GM19238 (cell line): ENCODE data around the gene DDA1.

Experiments used
- DNase-seq: peaks from one replicate; pipeline ENCODE4 v3.0.0; 2011; ENCODE audit warnings: low spot score; ENCODE audit not compliant: insufficient read length

Gene DDA1

DNA sequence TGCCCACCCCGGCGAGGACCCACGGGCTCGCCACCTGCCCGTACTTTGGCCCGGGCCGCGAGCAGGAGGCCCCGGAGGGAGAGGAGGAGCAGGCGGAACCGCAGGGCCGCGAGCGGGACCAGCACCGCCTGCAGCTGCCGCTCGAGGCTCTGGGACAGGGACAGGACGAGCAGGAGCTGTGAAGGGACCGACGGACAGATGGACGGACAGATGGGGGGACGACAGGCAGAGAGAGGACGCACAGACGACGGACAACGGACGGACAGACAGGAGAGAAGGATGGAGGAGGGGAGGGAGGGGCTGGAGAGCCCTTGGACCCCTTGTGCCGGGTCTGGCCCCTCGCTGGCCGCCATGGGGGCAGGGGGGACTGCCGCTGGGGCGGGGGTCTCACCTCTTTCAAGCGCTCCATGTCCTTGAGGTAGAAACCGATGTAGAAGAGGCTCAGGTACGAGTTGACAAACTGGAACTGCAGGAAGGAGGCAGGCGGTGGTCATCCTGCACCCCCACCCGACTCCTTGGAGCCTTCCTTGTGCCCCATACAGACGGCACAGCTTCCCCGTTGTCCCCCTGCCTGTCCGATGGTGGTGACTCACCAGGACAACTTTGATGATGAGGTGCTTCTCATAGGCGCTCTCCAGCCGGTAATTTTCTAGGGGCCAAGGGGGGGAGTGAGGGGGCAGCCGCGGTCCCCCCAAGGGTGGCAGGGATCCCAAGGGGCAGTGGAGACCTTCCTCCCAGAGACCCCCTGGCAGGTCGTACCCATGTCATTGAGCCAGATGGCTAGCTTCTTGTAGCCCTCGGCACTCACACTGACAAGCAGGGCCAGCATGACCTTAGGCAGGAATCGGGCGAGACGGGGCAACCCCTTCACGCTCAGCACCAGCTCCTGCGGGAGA, 20.3 kb downstream of the DDA1 start:
- no peak for DNase-seq

DNA sequence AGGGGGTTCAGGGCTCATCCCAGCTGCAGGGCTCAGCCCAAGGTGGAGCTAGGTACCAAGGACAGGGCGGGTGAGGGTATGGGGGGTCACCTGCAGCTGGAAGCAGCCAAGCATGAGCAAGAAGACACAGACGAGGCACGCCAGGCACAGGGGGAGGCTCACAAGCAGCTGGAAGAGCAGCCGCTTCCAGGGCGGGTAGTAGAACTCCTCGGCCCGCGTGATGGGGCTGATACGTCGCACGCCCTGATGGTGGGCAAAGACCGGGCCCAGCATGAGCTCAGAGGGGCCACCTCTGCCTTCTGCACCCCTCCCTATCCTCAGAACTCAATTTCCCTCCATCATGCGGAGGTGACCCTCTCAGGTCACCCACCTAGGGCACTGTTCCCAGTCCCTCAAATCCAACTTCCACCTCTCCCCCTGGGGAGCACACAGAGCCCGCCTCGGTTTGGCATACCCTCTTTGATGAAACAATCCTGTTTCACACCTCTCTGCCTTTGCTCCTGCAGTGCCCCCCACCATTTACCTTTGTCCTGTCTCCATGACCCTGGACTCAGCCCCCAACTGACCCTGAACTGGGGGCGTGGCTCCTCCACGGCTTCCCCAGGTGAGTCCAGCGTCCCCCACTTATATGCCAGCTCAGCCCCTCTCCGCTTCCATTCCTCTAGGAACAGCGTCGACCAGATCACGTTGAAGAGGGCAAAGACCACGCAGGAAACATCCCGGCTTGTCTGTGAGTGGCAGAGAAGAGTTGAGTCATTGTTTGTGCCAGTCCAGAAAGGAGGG, 21.1 kb downstream of the DDA1 start:
- DNase-seq = no peak

DNA sequence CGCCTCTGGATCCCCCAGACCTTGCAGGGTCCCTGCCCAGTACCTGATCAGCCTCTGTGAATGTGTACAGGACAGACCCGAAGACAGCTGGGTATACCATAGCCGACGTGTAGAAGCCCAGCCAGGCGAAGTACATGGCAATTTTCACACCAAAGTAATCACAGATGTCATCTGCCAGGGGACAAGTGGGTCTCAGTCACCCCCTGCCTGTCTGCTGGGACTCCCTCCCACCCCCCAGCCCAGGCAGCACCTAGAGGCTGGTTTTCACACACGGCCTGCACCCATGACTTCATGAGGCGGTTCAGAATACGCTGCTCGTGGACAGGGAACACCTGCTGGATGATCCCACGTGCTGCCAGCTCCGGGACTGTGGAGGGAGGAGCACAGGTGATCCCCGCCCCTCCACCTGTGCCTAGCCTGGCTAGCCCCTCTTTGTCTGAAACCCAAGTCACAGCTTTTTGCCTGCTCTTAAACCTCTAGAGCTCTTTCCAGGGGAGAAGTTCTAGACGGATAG, 21.7 kb downstream of the DDA1 start:
- DNase-seq = no peak

DNA sequence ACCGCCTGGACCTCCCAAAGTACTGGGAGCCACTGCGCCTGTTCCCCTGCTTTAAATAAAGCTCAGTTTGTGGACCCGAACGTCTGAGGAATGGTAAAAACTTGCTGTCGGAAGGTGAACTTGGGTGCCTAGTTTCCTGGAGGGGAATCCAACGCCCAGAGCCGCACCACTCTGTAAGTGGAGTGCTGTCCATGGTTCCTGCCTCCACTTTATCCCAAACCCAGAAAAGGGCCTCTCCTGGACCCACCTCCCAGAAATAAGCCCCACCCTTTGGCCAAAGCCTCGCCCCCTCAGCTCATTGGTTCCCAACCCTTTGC, 23.0 kb downstream of the DDA1 start:
- DNase-seq = no peak

DNA sequence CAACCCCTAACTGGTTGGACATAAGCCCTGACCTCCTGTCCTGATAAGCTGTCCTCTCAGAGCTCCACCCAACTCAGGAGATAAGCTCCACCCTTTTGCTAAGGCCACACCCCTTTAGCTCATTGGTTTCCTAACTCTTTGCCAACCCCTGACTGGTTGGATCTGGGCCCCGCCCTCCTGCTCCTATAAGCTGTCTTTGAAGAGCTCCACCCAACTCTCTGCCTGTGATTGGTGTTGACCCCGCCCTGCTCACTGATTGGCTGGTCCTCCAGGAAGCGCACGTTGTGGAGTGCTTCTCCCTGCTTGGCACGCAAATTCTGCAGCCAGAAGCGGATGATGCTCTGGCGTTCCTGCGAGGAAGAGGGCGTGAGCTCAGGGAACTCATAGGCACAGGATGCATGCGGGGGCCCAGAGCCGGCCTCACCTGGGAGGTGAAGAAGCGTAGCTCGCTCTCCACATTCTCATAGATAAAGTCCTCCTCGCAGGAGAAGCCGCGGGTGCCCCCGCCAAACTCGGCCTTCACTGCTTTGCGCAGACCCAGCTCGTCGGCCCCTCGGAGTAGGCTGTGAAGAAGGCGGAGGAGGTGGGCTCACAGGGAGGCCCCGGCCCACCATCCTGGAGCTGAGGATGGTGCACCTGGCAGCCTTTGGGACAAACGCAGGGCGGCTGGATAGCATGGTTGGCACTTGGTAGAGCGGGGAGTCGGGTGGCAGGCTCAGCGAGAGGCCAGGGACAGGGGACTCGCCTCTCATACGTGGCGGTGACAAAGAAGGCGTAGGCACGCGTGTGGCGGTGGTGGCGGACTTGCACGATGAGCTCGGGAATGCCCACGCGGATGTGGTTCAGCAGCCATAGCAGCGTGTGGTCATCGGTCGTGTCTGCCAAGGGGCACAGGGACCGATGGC, 23.6 kb downstream of the DDA1 start:
- DNase-seq = no peak

DNA sequence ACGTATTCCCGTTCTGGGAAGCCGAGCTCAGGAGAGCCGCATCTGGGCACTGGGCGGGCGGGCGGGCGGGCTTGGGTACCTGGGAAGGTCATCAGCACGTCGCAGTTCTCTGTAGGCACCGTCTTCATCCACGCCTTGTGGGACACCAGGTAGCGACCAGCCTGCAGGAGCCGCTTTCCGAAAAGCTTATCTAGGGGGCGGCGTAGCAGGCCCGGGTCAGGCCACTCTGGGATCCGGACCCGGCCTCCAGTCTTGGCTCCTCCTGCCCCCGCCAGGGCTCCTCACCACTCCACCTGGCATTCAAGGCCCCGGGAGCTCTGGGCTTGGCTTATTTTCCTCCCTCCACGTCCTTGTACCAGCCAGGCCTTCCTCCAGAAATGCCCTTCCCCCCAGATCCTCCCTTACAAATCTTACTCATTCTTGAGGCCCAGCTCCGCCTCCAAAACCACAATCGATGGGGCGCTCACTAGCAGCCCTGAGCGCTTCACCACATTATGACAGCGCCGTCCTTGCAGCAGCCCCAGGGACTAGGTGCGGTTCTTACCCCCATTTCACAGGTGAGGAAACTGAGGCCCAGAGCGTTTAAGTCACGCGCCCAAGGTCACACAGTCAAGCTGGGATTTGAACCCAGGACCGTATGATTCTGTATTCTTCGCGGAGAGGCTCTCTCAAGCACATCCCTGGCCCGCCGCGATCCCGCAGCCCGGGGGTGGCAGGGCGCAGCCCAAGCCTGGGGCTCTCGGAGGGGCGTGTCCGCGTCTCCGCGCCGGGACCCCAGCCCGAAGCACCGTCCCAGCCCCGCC, 24.4 kb downstream of the DDA1 start:
- peak; percentile 78 for DNase-seq

DNA sequence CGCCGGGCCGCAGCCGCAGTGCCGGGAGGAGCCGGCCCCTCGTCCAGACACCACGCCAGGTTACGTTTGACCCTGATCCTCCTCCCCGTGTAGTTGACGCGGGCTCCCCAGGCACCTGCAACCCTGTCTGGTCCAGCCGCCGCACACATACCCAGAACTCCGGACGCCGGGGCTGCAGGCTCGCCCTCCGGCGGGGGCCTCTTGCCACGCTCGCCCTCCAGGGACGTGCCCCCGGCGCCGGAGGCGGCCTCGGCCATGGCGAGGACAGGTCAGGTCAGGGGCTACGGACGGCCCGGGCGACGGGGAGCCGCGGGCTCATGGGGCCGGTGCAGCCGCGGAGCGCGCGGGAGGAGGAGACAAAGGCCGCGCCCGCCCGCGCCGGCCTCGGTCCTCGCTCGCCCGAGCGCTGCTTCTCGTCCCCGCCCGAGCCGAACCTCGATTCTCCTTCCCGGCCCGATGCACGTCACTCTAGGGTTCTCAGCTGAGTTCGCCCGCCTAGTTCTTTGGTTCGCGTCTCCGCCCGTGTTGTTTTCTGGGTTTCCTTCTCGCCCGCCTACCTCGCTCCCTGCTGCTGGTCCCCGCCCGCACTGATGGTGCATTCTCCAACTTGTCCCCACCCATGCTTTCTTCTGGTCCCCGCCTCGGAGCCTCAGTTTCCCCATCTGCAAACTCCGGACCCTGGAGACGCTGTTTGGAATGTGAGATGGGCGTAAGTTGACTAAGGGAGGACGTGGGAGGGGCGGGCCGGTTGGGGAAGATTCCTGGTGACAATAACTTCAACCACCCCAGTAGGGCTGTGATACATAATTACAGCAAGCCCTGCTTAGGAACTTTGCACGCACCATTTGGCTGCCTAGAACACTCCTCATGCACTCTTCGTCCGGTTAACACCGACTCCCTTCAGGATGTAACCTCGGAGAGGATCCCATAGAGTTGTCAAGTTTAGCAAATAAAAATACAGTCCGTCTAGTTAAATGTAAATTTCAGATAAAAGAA, 25.3 kb downstream of the DDA1 start, which contains the start of gene ANO8:
ANO8 (minus strand) TSS at position 442 of the 996 bp plus-strand sequence; CDS start at position 257, 185 bp downstream.
- DNase-seq = peak; percentile 94

DNA sequence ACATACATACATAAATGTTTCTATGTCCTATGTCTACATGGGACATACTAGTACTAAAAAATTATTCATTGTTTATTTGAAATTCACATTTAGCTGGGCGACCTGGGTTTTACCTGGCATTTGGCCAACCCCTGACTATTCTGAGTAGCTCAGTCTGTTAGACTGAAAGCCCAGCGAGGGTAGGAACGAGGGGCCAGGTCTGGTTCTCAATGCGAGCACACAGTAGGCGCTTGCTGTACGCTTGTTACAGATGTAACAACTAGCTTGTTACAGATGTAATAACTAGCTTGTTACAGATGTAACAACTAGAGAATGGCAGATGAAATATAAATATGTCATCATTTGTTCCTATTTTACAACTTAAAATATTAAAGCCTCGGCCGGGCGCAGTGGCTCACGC, 26.2 kb downstream of the DDA1 start:
- DNase-seq = no peak

DNA sequence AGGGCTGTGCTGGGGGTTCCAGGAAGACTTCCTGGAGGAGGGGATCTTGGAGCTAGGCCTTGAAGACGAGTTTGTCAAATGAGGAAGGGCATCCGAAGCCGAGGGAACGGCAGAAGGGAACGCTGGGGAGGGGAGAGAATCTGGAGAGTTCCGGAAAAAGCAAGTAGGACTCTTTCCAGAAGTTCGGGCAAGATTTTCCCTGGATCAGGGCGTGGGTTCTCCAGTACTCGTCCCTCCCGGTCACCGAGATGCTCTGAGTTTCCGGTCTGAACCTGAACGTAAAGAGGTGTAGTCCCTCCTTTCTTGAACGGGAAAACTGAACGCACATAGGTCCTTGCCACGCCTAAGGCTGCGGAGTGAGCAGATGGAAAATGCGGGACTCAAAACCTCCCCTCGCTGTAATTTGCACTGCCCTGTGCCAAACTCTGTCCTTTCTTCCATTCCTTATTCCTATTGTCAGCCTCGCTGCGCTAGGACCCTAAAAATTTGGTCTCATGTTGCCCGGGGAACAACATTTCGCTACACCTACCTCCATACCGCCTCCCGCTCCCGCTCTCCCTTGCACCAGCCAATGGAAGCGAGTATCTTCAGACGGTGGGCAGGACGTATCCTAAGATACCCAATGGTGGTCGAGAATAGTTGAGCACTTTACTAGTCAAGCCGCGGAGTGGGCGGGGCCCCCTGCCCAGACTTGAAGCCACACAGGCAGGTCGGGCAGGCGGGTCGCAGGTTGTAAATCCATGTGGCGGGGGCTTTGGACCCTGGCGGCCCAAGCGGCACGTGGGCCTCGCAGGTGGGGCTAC, 27.7 kb downstream of the DDA1 start, which contains the start of gene GTPBP3:
GTPBP3 (plus strand) TSS at position 682 of the 803 bp plus-strand sequence; CDS start at position 741, 59 bp downstream.
- DNase-seq = peak; percentile 97

DNA sequence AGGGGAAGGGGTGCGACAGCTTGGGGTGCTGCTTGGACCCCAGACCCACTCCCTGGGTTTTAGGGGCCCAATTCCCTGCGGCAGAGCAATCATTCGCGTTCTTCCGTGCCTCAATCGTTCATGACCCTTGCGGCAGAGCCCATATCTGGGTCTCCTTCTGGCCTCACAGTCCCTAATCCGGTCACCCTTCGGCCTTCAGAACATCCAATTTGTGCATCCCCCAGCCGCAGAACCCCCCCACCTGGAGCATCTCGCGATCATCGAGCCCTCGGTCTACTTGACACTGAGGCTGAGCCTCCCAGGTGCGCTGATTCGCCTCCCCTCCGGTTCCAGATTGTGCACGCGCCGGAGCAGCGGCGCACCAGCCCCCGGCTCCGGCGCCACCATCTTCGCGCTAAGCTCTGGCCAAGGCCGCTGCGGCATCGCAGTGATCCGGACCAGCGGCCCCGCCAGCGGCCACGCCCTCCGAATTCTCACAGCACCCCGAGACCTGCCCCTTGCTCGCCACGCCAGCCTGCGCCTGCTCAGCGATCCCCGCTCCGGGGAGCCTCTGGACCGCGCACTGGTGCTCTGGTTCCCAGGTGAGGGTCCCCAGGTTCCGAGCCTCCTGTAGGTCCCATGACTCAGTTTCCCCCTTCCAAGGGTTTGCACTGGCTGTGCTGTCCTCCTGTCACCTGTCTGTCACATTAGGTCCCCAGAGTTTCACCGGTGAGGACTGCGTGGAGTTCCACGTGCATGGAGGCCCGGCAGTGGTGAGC, 28.5 kb downstream of the DDA1 start:
- peak; percentile 41 for DNase-seq

DNA sequence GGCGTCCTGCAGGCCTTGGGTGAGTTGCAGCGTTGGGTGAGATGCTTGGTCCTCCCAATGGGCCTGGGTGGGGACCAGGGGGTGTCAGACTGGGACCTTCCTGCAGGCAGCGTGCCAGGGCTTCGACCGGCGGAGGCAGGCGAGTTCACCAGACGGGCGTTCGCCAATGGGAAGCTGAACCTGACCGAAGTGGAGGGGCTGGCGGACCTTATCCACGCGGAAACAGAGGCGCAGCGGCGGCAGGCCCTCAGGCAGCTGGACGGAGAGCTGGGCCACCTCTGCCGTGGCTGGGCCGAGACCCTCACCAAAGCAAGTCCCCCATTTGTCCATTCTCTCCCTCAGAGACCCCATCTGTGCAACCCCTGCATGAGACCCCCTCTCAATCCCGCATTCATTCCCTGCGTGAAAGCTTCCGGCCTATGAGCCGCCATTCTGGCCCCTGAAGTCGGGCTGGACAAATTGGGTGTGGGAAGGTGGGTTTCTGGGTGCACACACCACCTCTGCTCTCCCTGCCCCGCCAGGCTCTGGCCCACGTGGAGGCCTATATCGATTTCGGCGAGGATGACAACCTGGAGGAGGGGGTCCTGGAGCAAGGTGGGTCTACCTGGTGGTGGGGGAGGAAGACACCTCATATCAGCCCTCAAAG, 29.2 kb downstream of the DDA1 start:
- DNase-seq = no peak

DNA sequence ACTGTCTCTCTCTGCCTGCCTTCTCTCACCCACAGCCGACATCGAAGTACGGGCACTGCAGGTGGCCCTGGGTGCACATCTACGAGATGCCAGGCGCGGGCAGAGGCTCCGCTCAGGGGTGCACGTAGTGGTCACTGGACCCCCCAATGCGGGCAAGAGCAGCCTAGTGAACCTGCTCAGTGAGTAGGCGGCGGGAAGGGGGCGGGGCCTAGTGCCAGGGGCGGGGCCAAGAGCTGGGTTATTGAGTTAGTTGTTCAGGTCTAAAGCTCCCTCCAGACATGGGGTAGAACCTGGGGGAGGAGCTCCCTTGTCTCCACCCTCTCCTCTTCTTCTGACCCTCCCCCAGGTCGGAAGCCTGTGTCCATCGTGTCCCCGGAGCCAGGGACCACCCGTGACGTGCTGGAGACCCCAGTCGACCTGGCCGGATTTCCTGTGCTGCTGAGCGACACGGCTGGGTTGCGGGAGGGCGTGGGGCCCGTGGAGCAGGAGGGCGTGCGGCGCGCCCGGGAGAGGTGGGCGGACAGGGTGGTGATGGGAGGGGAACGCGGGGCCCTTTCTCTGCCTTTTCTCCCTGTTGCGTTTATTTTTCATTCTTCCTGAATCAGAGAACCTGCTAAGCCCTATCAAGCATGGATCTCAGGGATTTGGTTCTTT, 29.9 kb downstream of the DDA1 start:
- DNase-seq = no peak

DNA sequence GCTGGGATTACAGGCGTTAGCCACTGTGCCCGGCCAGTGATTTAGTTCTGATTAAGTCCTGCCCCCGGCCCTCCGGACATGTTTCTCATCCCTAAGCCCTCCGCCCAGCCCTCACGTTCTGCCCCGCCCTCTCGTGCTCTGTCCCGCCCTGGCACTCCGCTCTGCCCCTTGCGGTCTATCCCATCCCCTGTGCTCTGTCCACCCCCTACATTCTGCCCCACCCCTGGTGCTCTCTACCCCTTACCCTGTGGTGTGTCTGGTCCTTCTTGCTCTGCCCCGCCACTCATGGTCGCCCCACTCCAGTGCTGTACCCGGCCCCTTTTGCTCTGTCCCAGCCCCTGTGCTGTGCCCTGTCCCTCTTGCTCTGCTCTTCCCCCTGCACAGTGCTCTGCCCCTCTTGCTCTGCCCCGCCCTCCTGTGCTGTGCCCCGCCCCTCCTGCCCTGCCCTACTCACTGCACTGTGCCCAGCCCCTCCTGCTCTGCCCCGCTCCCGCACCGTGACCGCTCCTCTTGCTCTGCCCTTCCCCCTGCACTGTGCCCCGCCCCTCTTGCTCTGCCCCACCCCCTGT, 31.0 kb downstream of the DDA1 start:
- no peak for DNase-seq

DNA sequence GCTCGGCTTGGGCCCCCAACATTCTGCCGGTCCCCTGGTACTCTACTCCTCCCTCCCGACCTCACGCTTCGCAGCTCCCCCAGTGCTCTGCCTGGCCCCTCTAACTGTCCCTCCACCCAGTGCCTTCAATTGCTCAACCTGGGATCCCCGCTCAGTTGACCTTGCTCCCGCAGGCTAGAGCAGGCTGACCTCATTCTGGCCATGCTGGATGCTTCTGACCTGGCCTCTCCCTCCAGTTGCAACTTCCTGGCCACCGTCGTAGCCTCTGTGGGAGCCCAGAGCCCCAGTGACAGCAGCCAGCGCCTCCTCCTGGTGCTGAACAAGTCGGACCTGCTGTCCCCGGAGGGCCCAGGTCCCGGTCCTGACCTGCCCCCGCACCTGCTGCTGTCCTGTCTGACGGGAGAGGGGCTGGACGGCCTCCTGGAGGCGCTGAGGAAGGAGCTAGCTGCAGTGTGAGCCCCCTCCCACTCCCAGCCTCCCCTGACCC, 31.6 kb downstream of the DDA1 start:
- no peak for DNase-seq

DNA sequence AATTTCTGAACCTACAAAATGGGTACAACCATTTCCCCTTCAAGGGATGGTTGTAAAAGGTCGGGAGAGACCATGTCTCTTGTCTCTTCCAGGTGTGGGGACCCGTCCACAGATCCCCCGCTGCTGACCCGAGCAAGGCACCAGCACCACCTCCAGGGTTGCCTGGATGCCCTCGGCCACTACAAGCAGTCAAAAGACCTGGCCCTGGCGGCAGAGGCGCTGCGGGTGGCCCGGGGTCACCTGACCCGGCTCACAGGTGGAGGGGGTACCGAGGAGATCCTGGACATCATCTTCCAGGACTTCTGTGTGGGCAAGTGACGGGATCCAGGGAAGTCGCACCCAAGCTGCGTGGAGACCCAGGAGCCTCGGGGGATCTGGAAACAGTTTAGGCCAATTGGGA, 32.0 kb downstream of the DDA1 start:
- no peak for DNase-seq

DNA sequence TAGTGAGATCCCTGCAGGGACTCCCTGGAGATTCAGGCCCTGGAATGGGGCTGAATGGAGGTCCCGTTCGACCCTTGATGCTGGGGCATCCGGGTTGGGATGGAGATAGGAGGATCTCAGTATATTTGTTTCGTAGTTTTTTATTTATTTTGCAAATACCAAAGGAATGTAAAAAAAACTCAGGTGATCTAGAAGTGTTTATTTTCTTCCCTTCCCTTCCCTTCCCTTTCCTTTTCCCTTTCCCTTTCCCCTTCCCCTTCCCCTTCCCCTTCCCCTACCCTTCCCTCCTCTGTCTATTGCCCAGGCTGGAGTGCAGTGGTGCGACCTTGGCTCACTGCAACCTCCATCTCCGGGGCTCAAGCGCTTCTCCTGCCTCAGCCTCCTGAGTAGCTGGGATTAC, 32.5 kb downstream of the DDA1 start:
- DNase-seq = no peak
